HG03565 (cell line): ENCODE results near the gene TMEM164.

Experiments
- ATAC-seq: cut with Tn5 transposase; IDR thresholded peaks from one replicate; pipeline ENCODE4 v1.9.1; 2021; ENCODE audit warnings: mild to moderate bottlenecking, moderate library complexity; ENCODE audit not compliant: unreplicated experiment

The TMEM164 gene

DNA sequence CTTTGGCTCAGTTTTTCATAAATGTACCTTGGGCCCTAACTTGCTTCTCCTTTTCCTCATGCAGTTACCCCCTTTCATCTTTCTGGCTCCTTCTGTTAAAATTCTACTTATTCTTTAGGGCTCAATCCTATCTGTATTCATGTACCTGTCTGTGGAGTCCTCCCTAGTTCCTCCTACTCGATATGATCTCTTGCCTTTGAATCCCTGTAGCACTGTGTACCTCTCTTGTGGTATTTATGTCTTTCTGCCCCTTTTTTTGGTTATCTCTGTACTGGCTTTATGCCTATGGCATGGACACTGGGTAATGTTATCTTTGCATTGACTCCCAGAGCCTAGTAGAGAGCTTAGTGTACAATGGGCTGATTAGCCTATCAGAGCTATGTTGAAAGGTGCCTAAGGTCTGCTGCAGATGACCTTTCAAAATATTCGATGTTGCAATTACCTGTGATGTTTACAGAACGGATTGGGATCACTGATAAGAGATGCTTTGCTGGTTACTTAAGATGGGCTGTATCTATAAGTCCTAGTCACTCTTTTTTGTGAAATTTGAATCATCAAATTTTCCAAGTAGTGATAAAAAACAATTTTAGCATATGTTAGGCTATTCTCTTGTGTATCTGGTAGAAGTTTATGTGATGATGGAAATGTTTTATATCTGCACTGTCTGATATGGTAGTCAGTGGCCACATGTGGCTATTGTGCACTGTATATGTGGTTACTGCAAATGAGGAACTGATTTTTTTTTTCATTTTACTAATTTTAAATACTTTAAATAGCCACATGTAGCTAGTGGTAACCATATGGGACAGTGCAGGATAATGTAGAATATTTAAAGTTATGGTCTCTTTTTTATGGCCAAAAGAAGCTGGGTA, 33.5 kb downstream of the TMEM164 start:
- ATAC-seq = peak; percentile 60

DNA sequence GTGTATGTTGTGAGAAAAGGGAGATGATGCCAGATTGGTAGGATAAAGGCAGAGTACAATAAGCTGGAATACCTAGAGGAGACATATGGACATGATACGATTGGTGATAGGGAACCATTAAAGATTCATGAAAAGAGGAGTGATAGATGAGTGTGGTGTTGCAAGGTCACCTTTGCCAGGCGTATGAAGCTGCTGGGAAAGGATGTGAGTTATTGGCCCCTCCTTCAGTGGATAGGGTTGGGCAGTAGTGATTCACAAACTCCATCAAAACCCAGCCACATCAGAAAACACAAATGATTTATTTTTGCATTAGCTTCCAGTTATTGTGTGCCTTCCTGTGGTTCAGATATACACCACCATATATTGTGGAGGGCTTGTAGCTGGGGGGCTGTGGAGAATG, 34.3 kb downstream of the TMEM164 start:
- no peak for ATAC-seq

DNA sequence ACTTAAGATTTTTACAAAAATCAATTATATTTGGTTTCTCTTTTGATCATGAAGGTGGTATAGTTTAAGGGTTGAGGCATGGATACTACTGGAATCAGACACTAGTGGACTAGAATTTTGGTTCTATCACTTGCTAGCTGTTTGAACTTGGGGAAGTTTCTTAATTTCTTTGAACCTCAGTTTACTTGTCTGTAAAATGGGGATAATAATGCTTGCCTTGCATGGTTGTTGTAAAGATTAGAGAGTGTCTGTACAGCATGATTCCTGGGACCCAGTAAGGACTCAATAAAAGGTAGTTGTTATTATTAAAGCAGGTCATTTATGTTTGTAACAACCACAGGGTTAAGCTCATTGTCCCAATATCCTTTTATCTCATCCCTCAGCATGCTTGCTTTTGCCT, 36.0 kb downstream of the TMEM164 start:
- no peak for ATAC-seq

DNA sequence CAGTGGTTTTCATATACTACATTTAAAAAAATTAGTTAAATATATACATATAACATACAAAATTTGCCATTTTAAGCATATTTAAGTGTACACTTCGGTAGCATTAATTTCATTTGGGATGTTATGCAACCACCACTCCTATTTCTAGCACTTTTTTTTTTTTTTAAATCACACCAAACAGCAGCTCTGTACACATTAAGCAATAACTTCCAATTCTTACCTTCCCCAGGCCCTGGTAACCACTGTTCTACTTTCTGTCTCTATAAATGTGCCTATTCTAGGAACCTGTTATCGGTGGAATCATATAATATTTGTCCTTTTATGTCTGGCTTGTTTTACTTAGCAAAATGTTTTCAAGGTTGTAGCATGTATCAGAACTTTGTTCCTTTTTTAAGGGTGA, 39.1 kb downstream of the TMEM164 start:
- no peak for ATAC-seq

DNA sequence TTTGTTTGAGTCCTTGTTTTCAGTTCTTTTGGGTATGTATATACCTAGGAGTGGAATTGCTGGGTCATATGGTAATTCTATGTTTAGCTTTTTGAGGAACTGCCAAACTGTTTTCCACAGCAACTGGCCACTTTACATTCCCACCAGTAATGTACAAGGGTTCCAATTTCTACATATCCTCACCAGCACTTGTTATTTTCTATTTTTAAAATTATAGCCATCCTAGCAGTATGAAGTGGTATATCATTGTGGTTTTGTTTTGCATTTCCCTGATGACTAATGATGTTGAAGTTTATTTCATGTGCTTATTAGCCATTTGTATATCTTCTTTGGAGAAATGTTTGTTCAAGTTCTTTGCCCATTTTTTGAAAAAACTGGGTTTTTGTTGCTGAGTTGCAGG, 39.6 kb downstream of the TMEM164 start:
- no peak for ATAC-seq

DNA sequence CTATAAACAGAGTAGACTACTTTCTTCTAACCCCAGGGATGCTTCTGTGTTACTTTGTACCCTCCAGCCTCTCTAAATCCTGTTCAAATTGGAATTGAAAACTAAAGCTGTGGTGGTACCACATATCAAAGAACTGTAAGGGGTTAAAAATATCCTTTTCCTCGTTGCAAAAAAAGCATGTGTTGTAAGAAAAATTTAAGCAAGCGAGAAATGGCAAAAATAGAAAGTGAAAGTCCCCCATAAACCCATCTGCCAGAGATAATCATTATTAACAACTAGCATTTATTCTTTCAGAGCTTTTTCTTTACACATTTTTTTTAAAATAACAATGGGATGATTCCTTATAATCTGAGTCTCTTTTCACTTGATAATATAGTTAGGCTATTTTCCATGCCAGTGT, 40.6 kb downstream of the TMEM164 start:
- no peak for ATAC-seq

DNA sequence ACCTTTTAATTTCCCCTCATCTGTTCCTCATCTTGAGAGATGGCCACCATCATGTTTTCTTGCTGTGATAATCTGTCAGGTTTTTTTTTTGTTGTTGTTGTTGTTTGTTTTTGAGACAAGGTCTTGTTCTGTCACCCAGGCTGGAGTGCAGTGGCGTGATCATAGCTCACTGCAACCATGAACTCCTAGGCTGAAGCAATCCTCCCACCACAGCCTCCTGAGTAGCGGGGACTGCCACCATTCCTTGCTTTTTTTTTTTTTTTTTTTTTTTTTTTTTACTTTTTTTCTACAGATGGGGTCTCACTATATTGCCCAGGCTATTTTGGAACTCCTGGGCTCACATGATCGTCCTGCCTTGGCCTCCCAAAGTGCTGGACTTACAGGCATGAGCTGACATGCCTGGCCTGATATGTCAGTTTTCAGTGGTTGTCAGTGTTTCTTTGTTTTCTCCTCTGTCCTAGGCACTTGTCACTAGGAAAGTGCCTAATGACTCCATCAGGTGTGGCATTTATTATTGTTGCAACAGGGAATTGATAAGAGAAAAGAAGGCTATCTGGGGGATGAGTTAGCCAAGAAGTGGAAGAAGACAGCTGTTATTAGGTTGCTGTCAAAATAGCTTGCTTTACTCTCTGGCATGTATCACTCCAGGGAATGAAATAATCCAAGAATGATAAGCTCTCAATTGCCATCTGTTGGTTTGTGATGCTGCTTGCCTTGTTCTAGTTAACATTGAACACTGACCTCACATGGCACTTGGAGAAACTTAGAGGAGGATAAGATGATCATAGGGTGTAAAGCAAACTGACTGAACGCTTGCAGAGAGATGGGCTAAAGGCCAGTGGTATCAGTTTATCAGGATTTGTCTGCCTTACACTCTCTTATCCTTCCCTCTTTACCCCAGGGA, 41.7 kb downstream of the TMEM164 start:
- no peak for ATAC-seq

DNA sequence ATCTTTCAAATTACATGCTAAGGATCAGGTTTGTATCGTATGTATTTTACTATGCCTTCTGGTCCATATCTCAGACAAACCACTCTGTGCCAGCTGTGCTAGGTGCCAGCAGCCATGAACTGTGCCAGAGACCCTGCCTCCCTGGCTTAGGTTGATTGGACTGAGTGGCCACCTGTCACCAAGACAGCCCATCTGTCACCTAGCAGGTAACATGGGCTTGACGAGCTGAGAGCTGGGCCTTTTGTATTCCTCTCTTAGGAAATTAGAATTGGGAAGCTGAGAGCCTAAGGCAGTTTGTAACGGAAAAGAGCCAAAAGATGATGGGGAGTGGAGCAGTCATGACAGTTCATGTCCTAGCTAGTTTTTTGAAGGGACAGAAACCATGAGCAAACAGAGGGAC, 42.5 kb downstream of the TMEM164 start:
- ATAC-seq = no peak

DNA sequence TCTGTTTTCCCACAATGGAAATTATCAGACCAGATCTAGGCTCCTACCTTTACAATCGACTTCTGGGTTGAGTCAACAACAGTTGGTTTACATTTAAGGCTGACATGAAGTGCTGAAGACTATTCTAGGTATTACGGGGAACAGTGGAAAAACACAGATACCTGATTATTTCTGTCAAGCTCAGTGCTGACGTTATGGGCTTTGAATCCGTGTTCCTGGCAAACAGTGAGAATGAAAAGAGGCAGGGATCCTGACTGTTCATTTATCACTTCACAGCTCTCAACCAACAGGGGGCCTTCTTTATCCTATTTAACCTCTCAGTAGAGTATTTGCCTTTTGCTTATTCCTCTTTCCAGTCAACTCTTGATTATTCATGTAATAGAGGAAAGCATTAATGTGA, 43.1 kb downstream of the TMEM164 start:
- no peak for ATAC-seq

DNA sequence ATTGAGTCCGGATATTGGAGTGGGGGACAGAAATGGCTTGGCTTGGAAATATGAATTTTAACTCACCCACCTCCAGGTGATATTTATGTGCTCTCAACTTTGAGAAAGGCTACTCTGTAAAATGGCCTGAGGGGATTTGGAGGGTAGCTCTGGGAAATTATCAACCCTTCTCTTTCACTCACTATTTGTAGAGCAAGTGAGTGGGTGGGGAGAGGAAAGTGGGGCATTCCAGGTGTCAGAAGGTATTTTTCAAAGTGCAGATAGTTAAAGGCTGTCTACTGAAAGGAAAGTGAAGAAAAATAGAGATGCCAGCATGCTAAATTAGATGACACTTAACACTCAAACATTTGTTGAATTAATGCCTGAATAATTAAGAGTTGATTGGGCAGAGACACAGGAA, 44.1 kb downstream of the TMEM164 start:
- ATAC-seq = no peak

DNA sequence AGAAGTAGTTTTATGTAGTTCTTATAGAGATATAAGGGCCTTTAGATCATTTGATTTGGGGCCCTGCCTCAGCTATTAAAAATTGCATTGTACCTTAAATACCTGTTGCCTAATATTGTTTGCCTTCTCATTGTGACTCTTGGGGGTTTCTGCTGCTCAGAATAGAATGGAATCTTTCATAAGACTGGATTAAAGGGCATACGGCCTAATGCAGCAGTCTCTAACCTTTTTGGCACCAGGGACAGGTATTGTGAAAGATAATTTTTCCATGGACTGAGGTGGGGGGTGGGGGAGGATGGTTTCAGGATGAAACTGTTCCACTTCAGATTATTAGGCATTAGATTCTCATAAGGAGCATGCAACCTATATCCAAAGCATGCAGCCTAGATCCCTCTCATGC, 46.2 kb downstream of the TMEM164 start:
- ATAC-seq = no peak

DNA sequence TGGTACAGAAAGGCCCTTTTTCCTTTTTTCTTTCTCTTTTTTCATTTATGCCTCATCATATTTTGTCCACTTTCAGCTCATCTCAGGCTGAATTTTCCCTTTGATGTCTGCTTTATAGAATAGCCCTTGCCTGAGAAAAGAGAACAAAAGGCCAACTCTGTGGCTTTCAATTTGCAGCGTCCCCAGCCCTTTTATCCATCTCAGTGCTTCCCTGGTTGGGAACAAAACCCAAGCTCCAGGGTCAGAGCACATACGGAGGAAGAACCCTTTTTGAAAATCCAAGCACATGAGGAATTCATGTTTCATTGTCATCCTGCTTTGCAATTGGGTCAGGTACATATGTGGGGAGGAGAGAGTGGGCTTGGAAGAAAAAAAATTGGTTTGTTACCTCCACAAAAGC, 47.5 kb downstream of the TMEM164 start:
- ATAC-seq = no peak

DNA sequence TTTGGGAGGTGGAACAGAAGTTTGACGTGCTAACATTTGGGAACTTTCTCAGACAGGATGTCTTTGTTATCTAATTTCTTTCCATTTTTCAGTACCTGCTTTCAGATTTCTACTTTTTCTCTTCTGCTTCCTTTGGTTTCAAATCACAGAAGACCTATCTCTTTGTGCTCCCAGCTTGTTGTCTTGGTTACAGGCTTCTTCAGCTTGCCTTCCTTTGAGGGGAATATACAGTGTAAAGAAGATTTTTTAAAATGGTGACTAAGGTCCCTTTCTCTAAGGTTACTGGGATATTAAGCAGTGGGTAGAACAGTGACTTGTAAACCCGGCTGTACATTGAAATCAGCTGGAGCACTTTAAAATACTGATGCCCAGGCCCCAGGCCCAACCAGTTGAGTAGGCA, 48.0 kb downstream of the TMEM164 start:
- no peak for ATAC-seq

DNA sequence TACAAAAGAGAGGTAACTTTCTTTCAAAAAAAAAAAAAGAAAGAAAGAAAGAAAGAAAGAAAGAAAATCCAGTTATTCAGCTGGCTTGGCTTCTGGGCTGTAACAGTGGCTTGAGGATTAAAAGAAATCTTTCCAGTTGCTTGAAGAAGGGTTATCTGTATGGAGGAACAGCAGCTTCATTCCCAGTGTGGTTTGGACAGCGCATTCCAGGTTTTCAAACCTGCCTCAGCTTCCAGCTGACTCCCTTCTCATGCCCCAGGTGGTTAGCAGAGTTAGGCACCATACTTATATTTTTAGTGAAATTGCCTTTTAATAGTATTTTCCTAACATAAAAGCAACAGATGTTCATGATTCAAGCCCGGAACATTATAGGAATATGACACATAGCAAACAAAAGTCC, 48.6 kb downstream of the TMEM164 start:
- ATAC-seq = no peak

DNA sequence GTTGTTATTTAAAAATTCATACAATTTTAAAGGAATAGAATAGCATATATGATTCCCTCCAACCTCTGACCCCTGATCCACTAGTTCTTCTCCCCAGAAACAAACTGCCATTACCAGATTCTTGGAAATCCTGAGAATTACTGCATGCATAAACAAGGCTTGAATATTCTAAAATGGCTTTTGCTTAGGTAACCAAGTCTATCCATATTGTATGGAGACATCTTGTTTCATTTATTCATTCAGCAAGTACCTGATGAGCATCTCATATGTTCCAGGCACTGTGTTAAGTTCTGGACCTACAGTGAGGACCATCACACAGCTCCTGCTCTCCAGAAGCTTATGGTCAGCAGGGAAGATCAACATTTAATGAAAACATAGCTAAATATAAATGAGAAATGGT, 49.4 kb downstream of the TMEM164 start:
- no peak for ATAC-seq

DNA sequence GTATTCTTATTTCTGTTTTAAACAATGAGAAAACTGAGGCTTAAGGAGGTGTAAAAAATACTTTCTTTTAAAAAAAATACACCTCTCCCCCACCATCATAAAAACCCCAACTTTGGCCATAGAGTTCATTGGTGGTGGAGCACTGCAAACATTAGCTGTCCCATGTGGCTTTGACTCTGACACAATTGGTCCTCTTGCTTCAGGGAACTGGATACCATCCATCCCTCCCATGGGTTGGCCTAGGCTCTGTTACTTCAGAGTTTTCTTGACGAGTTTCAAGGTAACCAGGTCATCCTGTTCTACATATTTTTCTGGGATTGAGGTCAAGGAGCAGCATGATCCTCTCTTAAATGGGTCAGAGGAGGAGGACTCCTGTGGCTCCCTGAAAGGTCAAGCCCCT, 50.5 kb downstream of the TMEM164 start:
- ATAC-seq = no peak

DNA sequence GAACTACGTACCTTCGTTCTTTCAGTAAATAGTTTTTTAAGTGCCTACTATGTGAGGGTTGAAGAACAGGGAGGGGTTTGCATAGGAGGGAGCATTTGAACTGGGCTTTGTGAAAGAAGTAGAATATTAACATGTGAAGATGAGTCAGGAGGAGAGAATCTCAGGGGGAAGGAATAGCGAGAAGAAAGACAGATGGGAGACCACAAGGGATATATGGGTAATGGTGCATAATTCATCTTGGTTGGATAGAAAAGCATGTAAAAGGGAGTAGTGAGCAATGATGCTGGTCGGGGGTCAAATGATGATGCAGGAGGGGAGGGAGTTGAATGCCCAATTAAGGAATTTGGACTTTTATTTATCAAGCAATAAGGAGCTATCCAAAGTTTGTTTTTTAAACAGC, 52.7 kb downstream of the TMEM164 start:
- ATAC-seq = no peak

DNA sequence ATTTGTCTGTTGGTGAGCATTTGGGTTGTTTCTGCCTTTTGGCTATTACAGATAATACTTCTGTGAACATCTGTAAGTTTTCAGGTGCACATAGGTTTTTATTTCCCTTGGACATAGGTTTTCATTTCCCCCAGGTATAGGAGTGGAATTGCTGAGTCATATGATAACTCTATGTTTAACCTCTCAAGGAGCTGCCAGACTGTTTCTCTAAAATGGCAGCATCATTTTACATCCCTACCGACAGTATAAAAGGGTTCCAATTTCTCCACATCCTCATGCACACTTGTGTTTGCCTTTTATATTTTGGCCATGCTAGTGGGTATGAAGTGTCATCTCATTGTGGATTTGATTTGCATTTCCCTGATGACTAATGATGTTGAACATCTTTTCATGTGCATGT, 53.5 kb downstream of the TMEM164 start:
- ATAC-seq = no peak

DNA sequence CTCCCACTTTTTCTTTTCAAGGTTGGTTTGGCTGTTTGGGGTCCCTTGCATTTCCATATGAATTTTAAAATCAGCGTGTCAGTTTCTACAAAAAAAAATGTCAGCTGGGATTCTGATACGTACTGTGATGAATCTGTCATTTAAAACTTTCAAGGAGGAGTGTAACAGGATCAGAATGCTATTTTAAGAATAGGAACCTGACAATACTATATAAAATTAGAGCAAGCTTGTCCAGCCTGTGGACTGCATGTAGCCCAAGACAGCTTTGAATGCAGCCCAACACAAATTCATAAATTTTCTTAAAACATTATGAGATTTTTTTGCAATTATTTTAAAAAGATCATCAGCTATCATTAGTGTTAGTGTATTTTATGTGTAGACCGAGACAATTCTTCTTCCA, 56.5 kb downstream of the TMEM164 start:
- no peak for ATAC-seq

DNA sequence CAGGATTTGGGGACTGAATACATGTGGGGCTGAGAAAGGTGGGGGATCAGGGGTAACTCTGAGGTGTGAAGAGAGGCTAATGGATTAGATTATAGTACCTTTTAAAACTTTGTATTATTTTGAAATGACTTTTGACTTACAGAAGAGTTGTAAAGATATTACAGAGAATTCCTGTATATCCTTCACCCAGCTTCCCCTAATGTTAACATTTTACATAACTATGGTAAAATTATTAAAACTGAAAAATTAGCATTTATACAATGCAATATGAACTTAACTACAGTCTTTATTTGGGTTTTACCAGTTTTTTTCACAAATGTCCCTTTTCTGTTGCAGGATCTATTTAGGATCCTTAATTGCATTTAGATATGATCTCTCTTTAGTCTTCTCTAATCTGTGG, 57.4 kb downstream of the TMEM164 start:
- no peak for ATAC-seq

DNA sequence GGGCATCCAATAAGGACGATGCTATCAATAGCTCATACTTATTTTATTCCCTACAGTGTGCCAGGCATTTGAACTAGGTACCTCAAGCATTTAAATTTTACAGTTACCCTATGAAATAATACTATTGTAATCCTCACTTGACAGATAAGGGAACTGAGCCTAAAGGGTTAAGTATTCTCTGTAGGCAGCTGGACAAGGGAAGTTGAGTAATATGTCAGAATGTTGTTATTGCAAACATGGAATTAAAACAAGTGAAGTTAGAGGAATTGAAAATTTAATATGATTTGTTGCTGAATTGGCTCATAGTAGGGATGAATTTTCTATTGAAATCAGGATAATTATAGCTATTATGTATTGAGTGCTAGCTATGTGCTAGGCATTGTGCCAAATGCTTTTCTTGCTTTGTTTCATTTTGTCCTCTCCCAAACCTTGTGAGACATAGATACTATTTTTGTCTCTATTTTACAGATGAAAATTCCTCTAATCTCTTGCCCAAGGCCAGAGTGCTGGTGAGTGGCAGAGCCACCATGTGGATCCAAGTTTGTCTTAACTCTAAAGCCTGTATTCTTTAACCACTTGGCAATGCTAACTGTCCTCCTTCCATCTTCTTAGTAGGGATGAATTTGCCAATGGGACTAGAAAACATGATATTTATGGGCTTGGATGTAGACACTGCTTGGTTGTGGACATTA, 58.1 kb downstream of the TMEM164 start:
- no peak for ATAC-seq

DNA sequence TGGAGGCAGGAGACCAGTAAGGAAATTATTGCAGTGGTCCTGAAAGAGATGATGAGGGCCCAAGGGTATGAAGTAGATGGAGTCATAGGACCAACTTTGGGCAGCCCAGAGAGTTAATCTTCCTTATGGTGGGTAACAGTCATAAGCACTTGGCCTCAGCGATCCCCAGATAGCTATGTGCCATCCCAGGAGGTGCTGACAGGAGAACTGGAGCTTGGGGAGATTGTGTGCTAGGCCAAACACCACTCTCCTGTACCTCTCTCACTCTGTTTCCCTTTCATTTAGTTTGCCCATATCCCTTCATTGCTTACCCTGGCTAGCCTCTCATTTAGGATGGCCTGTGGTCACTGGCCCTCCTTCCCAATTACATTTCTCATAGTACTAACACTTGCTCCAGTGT, 60.0 kb downstream of the TMEM164 start:
- ATAC-seq = no peak
